GM12878 (cell line): Measurements from ENCODE around the gene SRSF10. TPM values are rescaled to one million over a fixed set of nuclear protein-coding genes. Genes with fewer than 3 reads are reported as not detected.
A peak's percentile ranks its signal among the peaks of the same experiment; 100 is the strongest.
"Not testable (repeated sequence)": the region's sequence is repeated elsewhere in the genome, so short reads cannot be mapped to it uniquely, and the experiment has no call there.

Experiments used
- ATAC-seq: fragments of 200-7000 bp; cut with Tn5 transposase; 3 replicates; pipeline ENCODE4 v1.9.1; 2020; ENCODE audit warnings: mild to moderate bottlenecking, moderate library complexity
- BruUV-seq: library from RNA; stranded (reverse); fragments of 400-500 nt; replicated peaks from 2 replicates; lab custom pipeline; 2021; lab: Mats Ljungman, UMichigan
- CTCF ChIA-PET: fragments of 300-600 bp; sonication (Branson Sonifier 250); formaldehyde crosslinking; extraction: SDS; loops from one replicate; lab custom pipeline; 2021; ENCODE audit warnings: inconsistent platforms; lab: Yijun Ruan, JAX
- POLR2A ChIA-PET: fragments of 350-600 bp; formaldehyde crosslinking; extraction: SDS; loops from one replicate; lab custom pipeline; 2021; ENCODE audit warnings: inconsistent platforms; lab: Charles Lee
- RAD21 ChIA-PET: fragments of 300-600 bp; sonication (Branson Sonifier 250); formaldehyde crosslinking; loops from one replicate; lab custom pipeline; 2023; ENCODE audit warnings: antibody characterized with exemption; ENCODE audit not compliant: unreplicated experiment; lab: Charles Lee
- SMC1A ChIA-PET: fragments of 300-600 bp; sonication (Branson Sonifier 250); formaldehyde crosslinking; loops from one replicate; lab custom pipeline; 2023; ENCODE audit not compliant: unreplicated experiment, uncharacterized antibody; lab: Charles Lee
- DNase-seq: peaks from one replicate; pipeline ENCODE4 v3.0.0-alpha.2; 2011; ENCODE audit warnings: low read depth, low spot score
- FAIRE-seq: peaks from 3 replicates; lab custom pipeline; 2011; peaks lifted over from hg19 to GRCh38; lab: Jason Lieb, UNC
- H2AFZ ChIP-seq: 2 replicates; pipeline ENCODE4 v1.6.0; 2011; ENCODE audit warnings: low read depth, low read length, control low read depth; ENCODE audit not compliant: control insufficient read depth
- H3K27ac ChIP-seq: 2 replicates; pipeline ENCODE4 v1.5.1; 2011; ENCODE audit warnings: control low read depth; ENCODE audit not compliant: control insufficient read depth, insufficient read depth
- H3K27me3 ChIP-seq, 2 experiments: replicated peaks in 1 of 2; 2 replicates each; pipeline versions ENCODE4 v1.6.0 to v1.6.1; 2011; ENCODE audit warnings: low read length in 1 of 2; ENCODE audit not compliant: control insufficient read depth in 2 of 2, insufficient read depth in 2 of 2
- H3K36me3 ChIP-seq, 2 experiments: 2 replicates each; pipeline ENCODE4 v1.5.1; 2011; ENCODE audit warnings: low read length in 1 of 2; ENCODE audit not compliant: control insufficient read depth in 2 of 2, insufficient read depth in 2 of 2
- H3K4me1 ChIP-seq: 2 replicates; pipeline ENCODE4 v1.6.1; 2011; ENCODE audit warnings: mild to moderate bottlenecking, low read length, moderate library complexity, mixed read lengths; ENCODE audit not compliant: control insufficient read depth, insufficient read depth
- H3K4me2 ChIP-seq: 2 replicates; pipeline ENCODE4 v1.6.0; 2011; ENCODE audit warnings: control low read depth; ENCODE audit not compliant: control insufficient read depth, insufficient read depth
- H3K4me3 ChIP-seq: fragments of 200-600 bp; sonication (generic); 2 replicates; pipeline ENCODE4 v1.5.1; 2016
- H3K79me2 ChIP-seq: 2 replicates; pipeline ENCODE4 v1.6.0; 2011; ENCODE audit warnings: low read length; ENCODE audit not compliant: control insufficient read depth, insufficient read depth
- H3K9ac ChIP-seq: 2 replicates; pipeline ENCODE4 v1.8.0; 2011; ENCODE audit warnings: low read length, control low read depth, mixed read lengths; ENCODE audit not compliant: control insufficient read depth, insufficient read depth
- H3K9me3 ChIP-seq: replicated peaks from 3 replicates; pipeline ENCODE4 v1.5.1; 2011; ENCODE audit warnings: mild to moderate bottlenecking, low read length; ENCODE audit not compliant: control insufficient read depth, insufficient read depth
- H4K20me1 ChIP-seq: 2 replicates; pipeline ENCODE4 v1.6.0; 2011; ENCODE audit not compliant: control insufficient read depth, insufficient read depth
- BHLHE40 ChIP-seq, 2 experiments: fragments of 450-650 bp in 1 of 2; IDR thresholded peaks; 2 replicates each; pipeline ENCODE4 v1.6.1; 2011 to 2017; ENCODE audit warnings: low read depth in 2 of 2, borderline replicate concordance in 1 of 2, improper control_type of control experiment in 1 of 2, low read length in 1 of 2, mild to moderate bottlenecking in 1 of 2
- HDGF ChIP-seq: fragments of 450-650 bp; IDR thresholded peaks from 2 replicates; pipeline ENCODE4 v1.6.1; 2016; ENCODE audit warnings: antibody characterized with exemption
- IKZF2 ChIP-seq, 2 experiments: fragments of 450-650 bp; IDR thresholded peaks; 2 replicates each; pipeline ENCODE4 v1.6.1; 2017; ENCODE audit warnings: mild to moderate bottlenecking in 2 of 2, moderate library complexity in 2 of 2
- MEF2A ChIP-seq: IDR thresholded peaks from 2 replicates; pipeline ENCODE4 v1.6.1; 2011; ENCODE audit warnings: low read depth, mild to moderate bottlenecking, low read length, moderate library complexity; ENCODE audit not compliant: insufficient read depth
- NFIC ChIP-seq: IDR thresholded peaks from 2 replicates; pipeline ENCODE4 v1.6.1; 2012; ENCODE audit warnings: low read depth, mild to moderate bottlenecking, inconsistent platforms, low read length, moderate library complexity
- RAD51 ChIP-seq: fragments of 450-650 bp; IDR thresholded peaks from 2 replicates; pipeline ENCODE4 v1.6.1; 2016; ENCODE audit warnings: moderate library complexity, mild to moderate bottlenecking, inconsistent platforms
- RUNX3 ChIP-seq: IDR thresholded peaks from 2 replicates; pipeline ENCODE4 v1.6.1; 2012; ENCODE audit warnings: low read length, inconsistent platforms
- WGBS: methylation state at CpG from one replicate; pipeline ENCODE4 v1.1.6; 2016; ENCODE audit warnings: low lambda C conversion rate; ENCODE audit not compliant: insufficient replicate concordance, insufficient coverage; ENCODE audit errors: missing lambda C conversion rate; 5-methylcytosine and 5-hydroxymethylcytosine counted together
- in situ Hi-C: fragments of 300-500 bp; cut with MboI; formaldehyde crosslinking; loops from 9 replicates; pipeline ENCODE4 v1.14.3; 2018; ENCODE audit warnings: mixed read lengths
- intact Hi-C: fragments of 100-400 bp; cut with micrococcal nuclease; formaldehyde crosslinking; loops from one replicate; pipeline ENCODE4 v1.14.2; 2022; ENCODE audit not compliant: unreplicated experiment
- polyA plus RNA-seq, 11 experiments: library from polyadenylated mRNA; depleted of rRNA in 4 of 11; unstranded in 6 of 11; stranded (reverse) in 5 of 11; fragments of >200 nt; fragmentation: Nextera tagmentation in 4 of 11; fragmentation: Illumina TruSeq in 1 of 11; extraction: Ambion mirVana in 4 of 11; extraction: Trizol in 1 of 11; gene quantifications; 1 replicate in 1 of 11; 2 replicates in 10 of 11; pipeline versions ENCODE4 v1.2.1 to v1.2.3, GENCODE V29; 2011 to 2016; ENCODE audit warnings: inconsistent platforms in 2 of 11, missing spikeins in 2 of 11, low read depth in 1 of 11
- total RNA-seq, 4 experiments: library from RNA; depleted of rRNA in 3 of 4; stranded (reverse); fragments of >200 nt in 3 of 4; fragmentation: Illumina TruSeq in 1 of 4; extraction: Trizol in 1 of 4; gene quantifications; 2 replicates each; pipeline versions ENCODE4 v1.2.1 to v1.2.3, GENCODE V29; 2013 to 2021
- TF ChIP-seq, protein P1 (sequence below): IDR thresholded peaks from 2 replicates; pipeline ENCODE4 v1.6.1; 2011; ENCODE audit warnings: borderline replicate concordance, low read depth, mild to moderate bottlenecking, moderate library complexity, mixed read lengths, low read length; ENCODE audit not compliant: insufficient read depth; ENCODE audit errors: extremely low read length

SRSF10 gene
- total and polyA plus RNA-seq, 10 of the 15 experiments (the other 5 are each of a cell fraction or from before 2014, with no cell fraction given) = 157 to 279 (median 222) TPM

- H3K36me3 ChIP-seq, in situ Hi-C loops, FAIRE-seq, H2AFZ ChIP-seq, DNase-seq, H3K9me3 ChIP-seq, H4K20me1 ChIP-seq, H3K27me3 ChIP-seq, ATAC-seq: not testable (repeated sequence)
- Histone ChIP-seq H3K27ac (peak overlapping the region; percentile 97), H3K4me3 (peak overlapping the region; percentile 87), H3K4me1 (peaks cover 27% of the 10 kb centered on the region), H3K9ac (peak overlapping the region; percentile 98), H3K4me2 (peak overlapping the region; percentile 70), H3K79me2 (peaks cover 27% of the 10 kb centered on the region)
- peak in 1 of 2 experiments; percentile 80; a peak in 2 of 4 replicates for TF ChIP-seq BHLHE40 (IDR thresholded peaks at IDR 0.05; ENCODE audit: borderline replicate concordance in 1 of 2, low read depth in 2 of 2, low read length in 1 of 2)
- peak; percentile 11; the same call in 1 of the 2 replicates for TF ChIP-seq HDGF
- 0 out of 2 replicates have a peak, but pooled peaks have one; percentile 3 for TF ChIP-seq MEF2A
- peak; percentile 79; the same call in 1 of the 2 replicates for TF ChIP-seq RAD51
- TF ChIP-seq, protein P1, sequence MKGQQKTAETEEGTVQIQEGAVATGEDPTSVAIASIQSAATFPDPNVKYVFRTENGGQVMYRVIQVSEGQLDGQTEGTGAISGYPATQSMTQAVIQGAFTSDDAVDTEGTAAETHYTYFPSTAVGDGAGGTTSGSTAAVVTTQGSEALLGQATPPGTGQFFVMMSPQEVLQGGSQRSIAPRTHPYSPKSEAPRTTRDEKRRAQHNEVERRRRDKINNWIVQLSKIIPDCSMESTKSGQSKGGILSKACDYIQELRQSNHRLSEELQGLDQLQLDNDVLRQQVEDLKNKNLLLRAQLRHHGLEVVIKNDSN = peak; percentile 3
- TF ChIP-seq RUNX3 = peak; percentile 37; the same call in 1 of the 2 replicates
- peak; percentile 10 for TF ChIP-seq NFIC
- TF ChIP-seq IKZF2 (IDR thresholded peaks at IDR 0.05) = peak; percentile 46 to 49; a peak in 3 of 4 replicates
- 1% methylated on average over 19 of the region's 19 CpGs for WGBS
- TSS peak; percentile 84 for BruUV-seq
- ChIA-PET POLR2A (interaction anchor here (0.6 to 8.1 kb wide), 7 partner anchors 21 to 457 kb away, joined by 3 to 108 read pairs (median 5); partner anchors contain the start of gene SRSF10), RAD21 (interaction anchor here (0.7 to 5.1 kb wide), 8 partner anchors 19 to 149 kb away, joined by 3 to 29 read pairs (median 8); no protein-coding TSS in a partner anchor), CTCF (interaction anchor here (0.9 to 3.4 kb wide), 6 partner anchors 9 to 187 kb away, joined by 4 to 21 read pairs (median 8); no protein-coding TSS in a partner anchor), SMC1A (interaction anchor here (0.6 to 9.6 kb wide), 7 partner anchors 10 to 147 kb away, joined by 3 to 77 read pairs (median 4); no protein-coding TSS in a partner anchor)
- intact Hi-C loops = loop anchor here (2.0 to 5.0 kb wide), 3 partner anchors 23 to 234 kb away; partner anchors contain the start of gene SRSF10
Observed at GRCh38 chr1:23958040-23958809, 21.9 kb downstream of the SRSF10 start.
